Keratinocyte (primary cell): Measurements from ENCODE around the gene RPL4. TPM values are rescaled to one million over a fixed set of nuclear protein-coding genes. Genes with fewer than 3 reads are reported as not detected.
"Not testable (repeated sequence)": the region's sequence is repeated elsewhere in the genome, so short reads cannot be mapped to it uniquely, and the experiment has no call there.

Experiments
- DNase-seq: peaks from one replicate; pipeline ENCODE4 v3.0.0-alpha.2; 2011; ENCODE audit warnings: low read depth, missing footprints, low spot score
- FAIRE-seq: peaks from 2 replicates; lab custom pipeline; 2011; peaks lifted over from hg19 to GRCh38; lab: Jason Lieb, UNC
- H2AFZ ChIP-seq: 2 replicates; pipeline ENCODE4 v1.6.0; 2012; ENCODE audit warnings: low read length, control low read depth, inconsistent platforms; ENCODE audit not compliant: control insufficient read depth
- H3K27ac ChIP-seq: 2 replicates; pipeline ENCODE4 v1.5.1; 2011; ENCODE audit warnings: low read length; ENCODE audit not compliant: control insufficient read depth, insufficient read depth
- H3K27me3 ChIP-seq: 3 replicates; pipeline ENCODE4 v1.6.0; 2011; ENCODE audit warnings: low read length; ENCODE audit not compliant: control insufficient read depth, insufficient read depth; ENCODE audit errors: extremely low read depth
- H3K36me3 ChIP-seq, 2 experiments: 2 replicates in 1 of 2; 3 replicates in 1 of 2; pipeline ENCODE4 v1.5.1; 2011; ENCODE audit warnings: low read length in 2 of 2, mild to moderate bottlenecking in 1 of 2; ENCODE audit not compliant: control insufficient read depth in 2 of 2, insufficient read depth in 2 of 2; ENCODE audit errors: extremely low read depth in 1 of 2
- H3K4me1 ChIP-seq: 3 replicates; pipeline ENCODE4 v1.5.1; 2011; ENCODE audit warnings: low read length; ENCODE audit not compliant: control insufficient read depth, insufficient read depth; ENCODE audit errors: extremely low read depth
- H3K4me2 ChIP-seq: 3 replicates; pipeline ENCODE4 v1.6.0; 2011; ENCODE audit warnings: low read depth, low read length; ENCODE audit not compliant: control insufficient read depth, insufficient read depth; ENCODE audit errors: extremely low read depth
- H3K4me3 ChIP-seq, 3 experiments: fragments of 200-600 bp in 1 of 3; sonication (generic) in 1 of 3; 2 replicates in 2 of 3; 3 replicates in 1 of 3; pipeline ENCODE4 v1.5.1; 2011 to 2016; ENCODE audit warnings: low read length in 3 of 3, mild to moderate bottlenecking in 3 of 3, control low read depth in 2 of 3, inconsistent platforms in 1 of 3, low read depth in 1 of 3, mixed read lengths in 1 of 3, mixed run types in 1 of 3, moderate library complexity in 1 of 3; ENCODE audit not compliant: control insufficient read depth in 2 of 3, insufficient read depth in 2 of 3; ENCODE audit errors: extremely low read depth in 1 of 3
- H3K79me2 ChIP-seq: 2 replicates; pipeline ENCODE4 v1.6.0; 2012; ENCODE audit warnings: low read length; ENCODE audit not compliant: control insufficient read depth, insufficient read depth
- H3K9ac ChIP-seq: 3 replicates; pipeline ENCODE4 v1.6.0; 2011; ENCODE audit warnings: low read length; ENCODE audit not compliant: control insufficient read depth, insufficient read depth; ENCODE audit errors: extremely low read depth
- H3K9me1 ChIP-seq: 3 replicates; pipeline ENCODE4 v1.6.0; 2011; ENCODE audit warnings: low read length; ENCODE audit not compliant: control insufficient read depth, insufficient read depth; ENCODE audit errors: extremely low read depth
- H3K9me3 ChIP-seq: 2 replicates; pipeline ENCODE4 v1.5.1; 2012; ENCODE audit warnings: low read depth, low read length; ENCODE audit not compliant: control insufficient read depth
- H4K20me1 ChIP-seq: 3 replicates; pipeline ENCODE4 v1.6.0; 2011; ENCODE audit warnings: low read length; ENCODE audit not compliant: control insufficient read depth, insufficient read depth; ENCODE audit errors: extremely low read depth
- EZH2 ChIP-seq: IDR thresholded peaks from one replicate; pipeline ENCODE4 v1.6.1; 2012; ENCODE audit warnings: inconsistent platforms, mild to moderate bottlenecking, low read length, moderate library complexity
- dilution Hi-C: fragments of 300-500 bp; cut with MboI; formaldehyde crosslinking; loops from one replicate; pipeline ENCODE4 v1.7.0; 2020; ENCODE audit warnings: low sequenced_read_pairs; ENCODE audit not compliant: extremely low pct_ligation_motif_present
- polyA plus RNA-seq, 5 experiments: library from polyadenylated mRNA; depleted of rRNA in 3 of 5; stranded (reverse) in 3 of 5; stranded (forward) in 1 of 5; unstranded in 1 of 5; fragments of >200 nt; gene quantifications; 1 replicate in 1 of 5; 2 replicates in 3 of 5; 3 replicates in 1 of 5; pipeline versions ENCODE4 v1.2.1 to v1.2.3, GENCODE V29; 2011 to 2012; ENCODE audit warnings: missing spikeins in 2 of 5, low read depth in 1 of 5, low replicate concordance in 1 of 5
- TF ChIP-seq, protein P1 (sequence below), 3 experiments: IDR thresholded peaks in 1 of 3; conservative IDR thresholded peaks in 1 of 3; optimal IDR thresholded peaks in 1 of 3; 2 replicates in 2 of 3; 3 replicates in 1 of 3; pipeline versions ENCODE3 to v1.5.1; 2011; ENCODE audit warnings: low read length in 3 of 3, mild to moderate bottlenecking in 3 of 3, moderate library complexity in 2 of 3, control low read depth in 1 of 3, inconsistent platforms in 1 of 3; ENCODE audit not compliant: insufficient read depth in 2 of 3; ENCODE audit errors: extremely low read depth in 1 of 3

RPL4 gene
- polyA plus RNA-seq, 1 donor (not counting 4 experiments of a cell fraction or from before 2014, with no cell fraction given): 4,989 TPM

DNA sequence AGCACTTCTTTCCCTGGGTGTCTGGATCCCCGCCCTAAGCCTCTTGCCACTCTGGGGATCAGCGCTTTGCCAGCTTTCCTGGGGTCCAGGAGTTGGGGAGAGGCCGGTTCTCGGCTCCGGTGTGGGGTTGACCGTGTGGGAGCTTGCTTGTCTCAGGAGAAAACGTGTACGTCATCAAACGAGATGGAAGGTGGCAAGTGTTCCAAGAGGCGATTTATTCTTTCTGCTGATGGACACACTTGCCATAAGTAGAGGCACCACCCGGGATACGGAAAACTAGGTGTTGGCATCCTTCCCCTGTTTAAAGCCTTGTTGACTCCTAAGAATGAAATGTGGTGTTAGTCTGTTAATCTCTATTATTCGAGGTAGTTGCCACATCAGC lies 766 bp upstream of the RPL4 start:
- Histone ChIP-seq H3K79me2 (peaks cover 72% of the 10 kb centered on the region), H3K9me3 (no peaks in the 10 kb centered on the region), H3K9me1 (no peaks in the 10 kb centered on the region), H2AFZ (peak overlapping the region; percentile 94), H3K27ac (peak overlapping the region; percentile 99), H4K20me1 (peaks cover 12% of the 10 kb centered on the region), H3K27me3 (no peaks in the 10 kb centered on the region), H3K4me1 (peaks cover 17% of the 10 kb centered on the region), H3K4me3 (peak overlapping the region; percentile 89 to 99 (median 98)), H3K36me3 (peaks cover 16 to 26% of the 10 kb centered on the region in 2 experiments), H3K4me2 (peak overlapping the region; percentile 91), H3K9ac (peak overlapping the region; percentile 98)
- DNase-seq: no peak
- dilution Hi-C loops: no loop called here
- TF ChIP-seq, protein P1, sequence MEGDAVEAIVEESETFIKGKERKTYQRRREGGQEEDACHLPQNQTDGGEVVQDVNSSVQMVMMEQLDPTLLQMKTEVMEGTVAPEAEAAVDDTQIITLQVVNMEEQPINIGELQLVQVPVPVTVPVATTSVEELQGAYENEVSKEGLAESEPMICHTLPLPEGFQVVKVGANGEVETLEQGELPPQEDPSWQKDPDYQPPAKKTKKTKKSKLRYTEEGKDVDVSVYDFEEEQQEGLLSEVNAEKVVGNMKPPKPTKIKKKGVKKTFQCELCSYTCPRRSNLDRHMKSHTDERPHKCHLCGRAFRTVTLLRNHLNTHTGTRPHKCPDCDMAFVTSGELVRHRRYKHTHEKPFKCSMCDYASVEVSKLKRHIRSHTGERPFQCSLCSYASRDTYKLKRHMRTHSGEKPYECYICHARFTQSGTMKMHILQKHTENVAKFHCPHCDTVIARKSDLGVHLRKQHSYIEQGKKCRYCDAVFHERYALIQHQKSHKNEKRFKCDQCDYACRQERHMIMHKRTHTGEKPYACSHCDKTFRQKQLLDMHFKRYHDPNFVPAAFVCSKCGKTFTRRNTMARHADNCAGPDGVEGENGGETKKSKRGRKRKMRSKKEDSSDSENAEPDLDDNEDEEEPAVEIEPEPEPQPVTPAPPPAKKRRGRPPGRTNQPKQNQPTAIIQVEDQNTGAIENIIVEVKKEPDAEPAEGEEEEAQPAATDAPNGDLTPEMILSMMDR (optimal IDR thresholded peaks at IDR 0.05 in 1 of 3, IDR thresholded peaks at IDR 0.05 in 1 of 3, conservative IDR thresholded peaks at IDR 0.05 in 1 of 3; ENCODE audit: extremely low read depth in 1 of 3, insufficient read depth in 2 of 3, low read length in 3 of 3): no peak
- TF ChIP-seq EZH2: no peak
- FAIRE-seq: no peak

DNA sequence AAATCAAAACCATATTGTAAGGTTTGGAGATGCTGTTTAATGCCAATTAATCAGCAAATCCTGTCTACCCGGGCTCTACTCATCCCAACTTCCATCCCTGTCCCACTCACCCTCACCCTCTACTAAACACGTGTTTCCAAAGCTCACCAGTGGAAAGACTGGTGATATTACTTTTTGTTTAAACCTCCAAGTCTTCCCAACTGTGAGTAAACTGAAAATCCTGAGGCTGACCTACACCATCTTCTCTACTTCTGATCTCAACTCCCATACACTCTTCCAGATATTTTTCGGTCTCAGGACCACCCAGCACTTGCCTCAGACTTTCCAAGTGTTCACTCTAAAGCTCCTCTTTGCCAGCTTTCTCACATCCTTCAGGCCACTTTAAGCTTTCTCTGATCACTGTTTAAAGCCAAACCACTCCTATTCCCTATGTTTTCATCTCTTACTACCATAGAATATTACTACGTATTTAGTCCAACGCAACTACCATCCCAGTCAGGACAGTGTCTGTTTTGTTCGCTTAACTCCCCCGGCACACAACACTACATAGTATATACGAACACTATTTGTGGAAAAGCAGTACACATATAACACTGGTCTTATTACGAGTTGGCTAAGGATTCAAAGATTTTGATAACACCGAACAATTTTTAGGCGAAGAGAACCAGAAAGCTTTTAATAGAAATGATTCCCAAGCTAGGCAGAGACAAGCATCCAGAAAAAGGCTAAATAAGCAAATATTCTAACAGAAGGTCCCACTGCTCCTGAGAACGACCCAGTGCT lies 684 bp downstream of the RPL4 start:
- Histone ChIP-seq H3K9me3 (no peaks in the 10 kb centered on the region), H2AFZ (peak overlapping the region; percentile 94), H3K27me3 (no peaks in the 10 kb centered on the region), H3K36me3 (peaks cover 22 to 36% of the 10 kb centered on the region in 2 experiments), H3K9me1 (no peaks in the 10 kb centered on the region), H3K4me1 (peaks cover 17% of the 10 kb centered on the region), H4K20me1 (peaks cover 13% of the 10 kb centered on the region), H3K79me2 (peaks cover 76% of the 10 kb centered on the region), H3K9ac (peak overlapping the region; percentile 98), H3K27ac (peak overlapping the region; percentile 99), H3K4me2 (peak overlapping the region; percentile 92), H3K4me3 (peak overlapping the region; percentile 89 to 99 (median 98))
- dilution Hi-C loops: no loop called here
- DNase-seq: no peak
- no peak for TF ChIP-seq EZH2
- TF ChIP-seq, protein P1 (optimal IDR thresholded peaks at IDR 0.05 in 1 of 3, IDR thresholded peaks at IDR 0.05 in 1 of 3, conservative IDR thresholded peaks at IDR 0.05 in 1 of 3; ENCODE audit: extremely low read depth in 1 of 3, insufficient read depth in 2 of 3, low read length in 3 of 3): no peak
- no peak for FAIRE-seq

DNA sequence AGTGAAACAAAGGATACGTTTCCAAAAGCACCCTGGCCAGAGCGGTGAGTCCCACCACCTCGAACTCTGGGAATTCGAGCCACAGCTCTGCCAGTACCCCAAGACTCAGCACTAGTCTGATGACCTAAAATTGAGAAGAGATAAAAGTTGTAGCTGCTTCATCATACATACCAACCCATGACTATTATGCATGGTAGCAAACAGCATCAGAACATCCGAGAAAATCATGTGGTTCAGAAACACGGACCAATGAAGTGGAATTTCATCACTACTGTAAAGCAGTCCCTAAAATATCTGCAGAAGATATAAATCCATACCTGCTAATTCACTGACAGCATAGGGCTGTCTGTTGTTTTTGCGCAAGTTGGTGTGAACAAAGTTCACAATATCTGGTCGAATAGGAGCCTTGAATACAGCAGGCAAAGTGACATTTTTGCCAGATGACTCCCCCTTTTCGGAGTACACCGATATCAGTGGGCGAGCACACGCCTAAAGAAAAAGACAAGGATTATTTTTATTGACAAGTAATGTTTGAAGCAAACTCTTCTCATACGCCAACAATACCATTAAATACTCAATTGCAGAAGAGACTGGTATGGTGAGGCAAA lies 1.5 kb downstream of the RPL4 start:
- peaks cover 17% of the 10 kb centered on the region for H3K4me1 ChIP-seq
- H3K4me2 ChIP-seq: peak overlapping the region; percentile 92
- DNase-seq, FAIRE-seq, H3K9me1 ChIP-seq, H3K9me3 ChIP-seq, H2AFZ ChIP-seq, dilution Hi-C loops, H3K27me3 ChIP-seq: not testable (repeated sequence)
- peaks cover 27 to 42% of the 10 kb centered on the region in 2 experiments for H3K36me3 ChIP-seq
- peaks cover 73% of the 10 kb centered on the region for H3K79me2 ChIP-seq
- H3K9ac ChIP-seq: peak overlapping the region; percentile 98
- H3K4me3 ChIP-seq: peak overlapping the region; percentile 89 to 99 (median 98)
- H4K20me1 ChIP-seq: peaks cover 19% of the 10 kb centered on the region
- peak overlapping the region; percentile 99 for H3K27ac ChIP-seq
